Psoas muscle (tissue), 8 donors: Measurements from ENCODE around the gene IL37. TPM values are rescaled to one million over a fixed set of nuclear protein-coding genes. Genes with fewer than 3 reads are reported as not detected.

Experiments
- ATAC-seq, 4 donors: fragments of 200-7000 bp; cut with Tn5 transposase; one replicate each; pipeline ENCODE4 v1.9.1; 2020; ENCODE audit warnings: moderate library complexity in 3 of 4, mild to moderate bottlenecking in 2 of 4
- DNase-seq, 2 donors: peaks; one replicate each; pipeline ENCODE4 v3.0.0-alpha.2; 2020
- H3K27ac ChIP-seq: fragments of 200-600 bp; one replicate; pipeline ENCODE4 v1.8.0; 2022
- H3K27me3 ChIP-seq, 3 donors: fragments of 200-600 bp in 1 of 3; one replicate each; pipeline versions ENCODE4 v1.6.1 to v1.8.0; 2013 to 2022; ENCODE audit warnings: low read length in 2 of 3, mild to moderate bottlenecking in 2 of 3, moderate library complexity in 1 of 3; ENCODE audit not compliant: insufficient read depth in 3 of 3
- H3K36me3 ChIP-seq, 2 donors: fragments of 200-600 bp in 1 of 2; one replicate each; pipeline versions ENCODE4 v1.6.1 to v1.8.0; 2013 to 2022; ENCODE audit warnings: low read depth in 1 of 2, mild to moderate bottlenecking in 1 of 2, moderate library complexity in 1 of 2; ENCODE audit not compliant: insufficient read depth in 1 of 2
- H3K4me1 ChIP-seq: fragments of 200-600 bp; one replicate; pipeline ENCODE4 v1.8.0; 2022
- H3K4me3 ChIP-seq: fragments of 200-600 bp; one replicate; pipeline ENCODE4 v1.8.0; 2022; ENCODE audit warnings: mild to moderate bottlenecking
- H3K9me3 ChIP-seq: fragments of 200-600 bp; one replicate; pipeline ENCODE4 v1.8.0; 2022
- WGBS, 3 donors: extraction: QIAGEN DNeasy Blood & Tissue Kit; methylation state at CpG; one replicate each; pipeline versions ENCODE4 v1.1.6 to v1.1.7; 2013; 5-methylcytosine and 5-hydroxymethylcytosine counted together
- intact Hi-C, 2 donors: fragments of 100-400 bp; cut with DNase I; formaldehyde crosslinking; loops; one replicate each; pipeline versions ENCODE4 v1.11.0 to v1.14.2; 2022
- polyA plus RNA-seq, 3 donors: library from polyadenylated mRNA; stranded (reverse); fragments of 200-250 nt; gene quantifications; one replicate each; pipeline ENCODE4 v1.2.3, GENCODE V29; 2013
- total RNA-seq, 4 donors: library from RNA; stranded (reverse); fragmentation: NEBNext Ultra II Directional in 2 of 4; extraction: Animal tissue kit (Norgen Biotek cat#: 25700) in 2 of 4; gene quantifications; one replicate each; pipeline versions ENCODE4 v1.2.1 to v1.2.4, GENCODE V29; 2021 to 2023
- TF ChIP-seq, protein P1 (sequence below): fragments of 200-600 bp; IDR thresholded peaks from one replicate; pipeline ENCODE4 v1.8.0; 2022; ENCODE audit warnings: antibody characterized with exemption
- donor health status: healthy with polysubstance abuse.
- donor health status: DM: no; HTN: no; CAD: no; lungs with moderate emphysema.
- donor health status: Bipolar disorder and iron deficiency.
- donor health status: healthy.
- donor health status: DM: yes; HTN: yes; CAD: no.
- donor health status: DM: no; HTN: no; CAD: no.
- donor health status: DM: no; HTN: no; CAD: no.
- donor health status: DM: yes; HTN: yes; CAD: no.

IL37 gene
- total and polyA plus RNA-seq, 7 donors, result not detected

DNA sequence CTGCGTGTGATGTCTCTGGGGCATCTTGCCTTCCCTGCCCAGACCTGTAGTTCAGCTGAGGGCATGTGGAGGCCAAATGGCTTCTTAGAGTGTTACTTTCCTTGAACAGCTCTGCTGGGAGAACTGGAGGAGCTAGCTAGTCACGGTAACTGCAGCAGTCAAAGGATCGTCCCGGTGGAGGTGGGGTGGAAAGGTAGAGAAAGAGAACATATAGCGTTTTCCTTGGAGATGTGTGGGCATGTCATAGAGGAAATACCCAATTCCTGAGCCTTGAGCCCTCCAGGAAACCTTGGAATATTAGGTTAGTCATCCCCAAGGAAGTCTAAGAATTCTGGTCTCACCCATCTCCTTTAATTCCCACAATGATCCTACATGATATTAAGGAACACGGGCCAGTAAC is 33.5 kb upstream of the IL37 start:
- Histone ChIP-seq H3K4me1 (no peaks in the 10 kb centered on the region), H3K9me3 (no peaks in the 10 kb centered on the region), H3K27me3 (no peaks in the 10 kb centered on the region), H3K36me3 (no peaks in the 10 kb centered on the region), H3K27ac (no peak overlapping the region), H3K4me3 (no peak overlapping the region)
- ATAC-seq, result no peak
- intact Hi-C loops, result no loop called here
- DNase-seq, result no peak
- TF ChIP-seq, protein P1, sequence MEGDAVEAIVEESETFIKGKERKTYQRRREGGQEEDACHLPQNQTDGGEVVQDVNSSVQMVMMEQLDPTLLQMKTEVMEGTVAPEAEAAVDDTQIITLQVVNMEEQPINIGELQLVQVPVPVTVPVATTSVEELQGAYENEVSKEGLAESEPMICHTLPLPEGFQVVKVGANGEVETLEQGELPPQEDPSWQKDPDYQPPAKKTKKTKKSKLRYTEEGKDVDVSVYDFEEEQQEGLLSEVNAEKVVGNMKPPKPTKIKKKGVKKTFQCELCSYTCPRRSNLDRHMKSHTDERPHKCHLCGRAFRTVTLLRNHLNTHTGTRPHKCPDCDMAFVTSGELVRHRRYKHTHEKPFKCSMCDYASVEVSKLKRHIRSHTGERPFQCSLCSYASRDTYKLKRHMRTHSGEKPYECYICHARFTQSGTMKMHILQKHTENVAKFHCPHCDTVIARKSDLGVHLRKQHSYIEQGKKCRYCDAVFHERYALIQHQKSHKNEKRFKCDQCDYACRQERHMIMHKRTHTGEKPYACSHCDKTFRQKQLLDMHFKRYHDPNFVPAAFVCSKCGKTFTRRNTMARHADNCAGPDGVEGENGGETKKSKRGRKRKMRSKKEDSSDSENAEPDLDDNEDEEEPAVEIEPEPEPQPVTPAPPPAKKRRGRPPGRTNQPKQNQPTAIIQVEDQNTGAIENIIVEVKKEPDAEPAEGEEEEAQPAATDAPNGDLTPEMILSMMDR, result no peak
- 82 to 91% (median 89%) methylated on average over 6 of the region's 6 CpGs for WGBS, 3 donors

DNA sequence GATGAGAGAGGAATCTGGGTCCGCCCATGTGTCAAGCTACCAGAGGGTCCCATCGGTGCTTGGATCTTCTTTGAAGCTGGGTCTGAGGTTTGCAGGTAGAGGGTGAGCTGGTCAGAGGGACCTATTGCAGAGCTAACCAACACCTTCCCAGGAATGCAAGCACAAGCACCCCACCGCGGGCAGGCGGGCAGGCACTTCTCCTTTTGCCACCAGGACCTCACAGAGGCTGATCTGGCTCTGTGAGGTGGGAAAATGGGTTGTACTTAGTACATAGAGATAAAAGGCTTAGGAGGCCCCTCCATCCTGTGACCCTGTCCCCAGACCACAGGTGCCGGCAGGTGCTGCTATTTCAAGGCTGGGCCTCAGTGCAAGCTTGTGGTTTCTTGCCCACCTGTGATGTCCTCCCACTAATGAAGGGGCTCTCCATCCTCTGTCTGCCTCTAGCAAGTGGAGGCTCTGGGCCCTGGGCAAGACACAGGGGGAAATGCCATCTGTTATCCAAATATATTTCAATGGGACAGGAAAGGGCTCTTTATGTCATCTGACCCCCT is 31.4 kb upstream of the IL37 start:
- no peak overlapping the region for H3K4me3 ChIP-seq
- intact Hi-C loops, result no loop called here
- no peaks in the 10 kb centered on the region for H3K4me1 ChIP-seq
- WGBS, 3 donors, result 93 to 97% (median 97%) methylated on average over 6 of the region's 6 CpGs
- no peaks in the 10 kb centered on the region for H3K27me3 ChIP-seq
- H3K9me3 ChIP-seq, result no peaks in the 10 kb centered on the region
- H3K36me3 ChIP-seq, result no peaks in the 10 kb centered on the region
- TF ChIP-seq, protein P1, result no peak
- no peak for ATAC-seq
- DNase-seq, result no peak
- H3K27ac ChIP-seq, result no peak overlapping the region

DNA sequence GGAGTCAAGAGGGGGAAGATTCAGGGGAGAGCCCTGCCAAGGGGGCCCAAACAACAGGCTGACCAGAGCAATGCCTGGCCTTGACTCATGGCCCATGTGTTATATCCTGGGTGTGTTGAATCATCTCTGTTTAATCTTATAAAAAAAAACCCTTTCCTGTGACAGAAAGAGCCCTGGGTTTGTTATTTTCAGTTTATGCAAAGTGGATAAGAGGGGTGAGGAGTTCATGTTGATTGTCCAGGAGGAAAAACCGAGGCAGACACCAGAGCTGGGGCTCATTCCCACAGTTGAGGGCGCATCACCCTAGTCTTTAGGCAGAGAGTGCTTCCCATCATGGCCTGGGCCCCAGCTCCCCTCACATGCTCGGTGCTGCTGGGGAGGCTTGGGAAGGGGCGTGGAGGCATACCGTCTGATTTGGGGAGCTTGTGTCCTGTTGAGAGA is 30.9 kb upstream of the IL37 start:
- H3K4me3 ChIP-seq, result no peak overlapping the region
- H3K4me1 ChIP-seq, result no peaks in the 10 kb centered on the region
- no peaks in the 10 kb centered on the region for H3K9me3 ChIP-seq
- no peaks in the 10 kb centered on the region for H3K36me3 ChIP-seq
- TF ChIP-seq, protein P1, result no peak
- WGBS, 3 donors, result 84 to 88% (median 85%) methylated on average over 5 of the region's 5 CpGs
- DNase-seq (no peak), ATAC-seq (no peak)
- H3K27me3 ChIP-seq, result no peaks in the 10 kb centered on the region
- no peak overlapping the region for H3K27ac ChIP-seq
- intact Hi-C loops, result no loop called here

DNA sequence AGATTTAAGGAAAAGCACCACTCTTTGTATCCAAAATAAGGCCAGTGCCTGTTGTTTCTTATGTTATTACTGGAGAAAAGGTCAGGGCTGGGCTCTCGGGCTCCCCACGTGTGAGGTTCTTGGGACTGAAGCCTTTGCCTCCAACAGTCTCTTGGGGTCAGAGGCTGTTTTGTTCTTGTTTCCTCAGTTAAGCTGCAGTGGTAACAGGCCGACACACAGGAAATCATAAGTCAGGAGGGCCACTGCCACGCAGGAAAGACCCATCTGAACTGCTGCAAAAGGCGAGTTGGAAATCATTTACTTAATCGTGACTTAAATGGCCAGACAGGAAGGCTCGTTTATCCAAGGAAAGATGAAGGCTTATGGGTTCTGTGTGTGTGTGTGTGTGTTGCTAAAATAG is 30.3 kb upstream of the IL37 start:
- H3K27me3 ChIP-seq, result no peaks in the 10 kb centered on the region
- 43 to 53% (median 47%) methylated on average over 7 of the region's 7 CpGs for WGBS, 3 donors
- H3K9me3 ChIP-seq, result no peaks in the 10 kb centered on the region
- TF ChIP-seq, protein P1, result no peak
- H3K27ac ChIP-seq, result no peak overlapping the region
- no peak overlapping the region for H3K4me3 ChIP-seq
- ATAC-seq (no peak), DNase-seq (no peak)
- no peaks in the 10 kb centered on the region for H3K36me3 ChIP-seq
- intact Hi-C loops, result no loop called here
- no peaks in the 10 kb centered on the region for H3K4me1 ChIP-seq
